ENCODE results near the gene ITPK1. TPM values are rescaled to one million over a fixed set of nuclear protein-coding genes. Genes with fewer than 3 reads are reported as not detected.

The ITPK1 gene
- total RNA-seq, 4 donors from 2014 or later: 108 to 221 (median 138) TPM

DNA sequence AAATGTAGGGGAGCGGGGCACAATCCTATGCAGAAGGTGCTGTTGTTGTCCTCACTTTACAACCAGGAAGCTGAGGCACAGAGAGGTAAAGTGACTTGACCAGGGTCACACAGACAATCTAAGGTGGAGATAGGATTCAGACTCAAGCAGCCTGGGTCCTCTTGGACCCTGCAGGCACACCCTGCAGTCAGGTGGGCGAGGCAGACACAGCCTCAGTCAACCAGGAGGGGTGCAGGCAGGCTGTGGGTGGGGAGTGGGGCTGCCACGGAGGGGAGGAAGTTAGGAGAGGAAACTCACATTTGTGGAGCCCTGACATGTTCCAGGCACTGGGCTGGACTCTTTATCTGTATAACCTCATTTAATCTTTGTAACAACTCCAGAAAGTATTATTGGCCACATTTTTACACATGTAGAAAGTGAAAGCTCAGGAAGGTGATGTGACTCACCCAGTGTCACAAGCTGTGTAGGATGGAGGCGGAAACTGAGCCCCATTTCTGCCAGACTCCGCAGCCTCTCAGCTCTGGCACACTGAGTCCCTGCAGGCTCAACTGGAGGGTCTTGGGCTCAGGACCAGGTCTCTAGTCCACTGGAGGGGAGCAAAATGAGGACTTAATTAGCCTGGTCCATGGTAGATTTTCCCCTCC is 217.7 kb downstream of the ITPK1 start:
- Histone ChIP-seq H3K9me3 (peaks cover 0 to 13% (median 2%) of the 10 kb centered on the region in 4 donors), H3K4me3 (no peak overlapping the region), H3K36me3 (no peaks in the 10 kb centered on the region), H3K27me3 (peaks cover 0 to 62% (median 6%) of the 10 kb centered on the region in 4 donors), H3K27ac (replicated peaks in 1 of 4) (no peak overlapping the region), H3K4me1 (no peaks in the 10 kb centered on the region)
- no peak for DNase-seq (ENCODE audit: extremely low spot score)
- WGBS: 68% methylated on average over 5 of the region's 5 CpGs
- TF ChIP-seq POLR2A (IDR thresholded peaks at IDR 0.05; ENCODE audit: low read depth) (no peak), POLR2AphosphoS5 (IDR thresholded peaks at IDR 0.05) (no peak), EP300 (IDR thresholded peaks at IDR 0.05) (no peak)
- TF ChIP-seq, protein P1, sequence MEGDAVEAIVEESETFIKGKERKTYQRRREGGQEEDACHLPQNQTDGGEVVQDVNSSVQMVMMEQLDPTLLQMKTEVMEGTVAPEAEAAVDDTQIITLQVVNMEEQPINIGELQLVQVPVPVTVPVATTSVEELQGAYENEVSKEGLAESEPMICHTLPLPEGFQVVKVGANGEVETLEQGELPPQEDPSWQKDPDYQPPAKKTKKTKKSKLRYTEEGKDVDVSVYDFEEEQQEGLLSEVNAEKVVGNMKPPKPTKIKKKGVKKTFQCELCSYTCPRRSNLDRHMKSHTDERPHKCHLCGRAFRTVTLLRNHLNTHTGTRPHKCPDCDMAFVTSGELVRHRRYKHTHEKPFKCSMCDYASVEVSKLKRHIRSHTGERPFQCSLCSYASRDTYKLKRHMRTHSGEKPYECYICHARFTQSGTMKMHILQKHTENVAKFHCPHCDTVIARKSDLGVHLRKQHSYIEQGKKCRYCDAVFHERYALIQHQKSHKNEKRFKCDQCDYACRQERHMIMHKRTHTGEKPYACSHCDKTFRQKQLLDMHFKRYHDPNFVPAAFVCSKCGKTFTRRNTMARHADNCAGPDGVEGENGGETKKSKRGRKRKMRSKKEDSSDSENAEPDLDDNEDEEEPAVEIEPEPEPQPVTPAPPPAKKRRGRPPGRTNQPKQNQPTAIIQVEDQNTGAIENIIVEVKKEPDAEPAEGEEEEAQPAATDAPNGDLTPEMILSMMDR (IDR thresholded peaks at IDR 0.05): no peak
- intact Hi-C loops (cut with DNase I): no loop called here

DNA sequence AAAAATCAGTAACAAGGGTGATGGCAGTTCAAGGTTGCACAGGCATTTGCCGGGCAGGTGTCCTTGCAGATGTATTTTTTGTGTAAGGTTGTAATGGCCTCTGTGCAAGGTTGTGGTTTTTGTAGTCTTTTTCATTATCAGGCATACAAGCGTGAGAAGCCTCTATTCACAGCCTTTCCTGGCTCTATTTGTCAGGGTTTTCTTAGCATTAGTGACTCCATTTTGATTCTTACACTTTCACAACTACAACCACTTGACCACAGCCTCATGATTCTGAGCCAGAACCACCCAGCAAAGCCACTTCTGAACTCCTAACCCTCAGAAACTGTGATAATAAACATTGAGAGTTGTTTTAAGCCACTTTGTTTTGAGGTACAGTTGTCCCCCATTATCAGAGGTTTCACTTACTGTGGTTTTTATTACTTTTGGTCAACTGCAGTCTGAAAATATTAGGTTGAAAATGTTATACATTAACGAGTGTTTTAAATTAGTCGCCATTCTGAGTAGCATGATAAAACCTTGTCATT is 220.3 kb downstream of the ITPK1 start:
- H3K4me3 ChIP-seq: no peak overlapping the region
- peaks cover 0 to 23% (median 8%) of the 10 kb centered on the region in 4 donors for H3K9me3 ChIP-seq
- intact Hi-C loops (cut with DNase I): no loop called here
- H3K36me3 ChIP-seq: no peaks in the 10 kb centered on the region
- no peak overlapping the region for H3K27ac ChIP-seq (replicated peaks in 1 of 4)
- DNase-seq (ENCODE audit: extremely low spot score): no peak
- H3K27me3 ChIP-seq: peaks cover 0 to 38% (median 4%) of the 10 kb centered on the region in 4 donors
- 92% methylated on average over 4 of the region's 4 CpGs for WGBS
- no peaks in the 10 kb centered on the region for H3K4me1 ChIP-seq
- TF ChIP-seq, protein P1 (IDR thresholded peaks at IDR 0.05): no peak
- TF ChIP-seq POLR2AphosphoS5 (IDR thresholded peaks at IDR 0.05): no peak
- TF ChIP-seq POLR2A (IDR thresholded peaks at IDR 0.05; ENCODE audit: low read depth): no peak
- TF ChIP-seq EP300 (IDR thresholded peaks at IDR 0.05): no peak

DNA sequence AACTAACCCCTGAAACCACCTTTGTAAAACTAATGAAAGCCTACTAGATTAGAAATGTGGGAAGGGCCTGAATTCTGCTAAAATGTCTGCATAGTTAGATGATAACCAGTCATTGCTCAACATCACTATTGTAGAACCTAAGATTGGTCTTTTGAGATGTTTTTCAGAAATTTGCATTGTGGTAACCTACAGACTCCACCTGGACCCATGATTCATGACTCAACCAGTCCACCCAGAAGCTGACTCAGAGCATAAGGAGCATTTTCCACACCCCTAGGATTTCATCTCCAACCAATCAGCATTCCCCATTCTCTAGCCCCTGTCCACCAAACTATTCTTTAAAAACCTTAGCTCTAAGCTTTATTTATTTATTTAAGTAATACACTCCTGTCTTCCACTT is 223.1 kb downstream of the ITPK1 start:
- TF ChIP-seq POLR2AphosphoS5 (IDR thresholded peaks at IDR 0.05): no peak
- TF ChIP-seq, protein P1 (IDR thresholded peaks at IDR 0.05): no peak
- TF ChIP-seq EP300 (IDR thresholded peaks at IDR 0.05): no peak
- no peak for TF ChIP-seq POLR2A (IDR thresholded peaks at IDR 0.05; ENCODE audit: low read depth)
- Histone ChIP-seq H3K9me3 (peaks cover 0 to 23% (median 8%) of the 10 kb centered on the region in 4 donors), H3K36me3 (no peaks in the 10 kb centered on the region), H3K4me1 (no peaks in the 10 kb centered on the region), H3K27me3 (peaks cover 0 to 10% (median 3%) of the 10 kb centered on the region in 4 donors), H3K4me3 (no peak overlapping the region), H3K27ac (replicated peaks in 1 of 4) (no peak overlapping the region)
- DNase-seq (ENCODE audit: extremely low spot score): no peak
- intact Hi-C loops (cut with DNase I): no loop called here

DNA sequence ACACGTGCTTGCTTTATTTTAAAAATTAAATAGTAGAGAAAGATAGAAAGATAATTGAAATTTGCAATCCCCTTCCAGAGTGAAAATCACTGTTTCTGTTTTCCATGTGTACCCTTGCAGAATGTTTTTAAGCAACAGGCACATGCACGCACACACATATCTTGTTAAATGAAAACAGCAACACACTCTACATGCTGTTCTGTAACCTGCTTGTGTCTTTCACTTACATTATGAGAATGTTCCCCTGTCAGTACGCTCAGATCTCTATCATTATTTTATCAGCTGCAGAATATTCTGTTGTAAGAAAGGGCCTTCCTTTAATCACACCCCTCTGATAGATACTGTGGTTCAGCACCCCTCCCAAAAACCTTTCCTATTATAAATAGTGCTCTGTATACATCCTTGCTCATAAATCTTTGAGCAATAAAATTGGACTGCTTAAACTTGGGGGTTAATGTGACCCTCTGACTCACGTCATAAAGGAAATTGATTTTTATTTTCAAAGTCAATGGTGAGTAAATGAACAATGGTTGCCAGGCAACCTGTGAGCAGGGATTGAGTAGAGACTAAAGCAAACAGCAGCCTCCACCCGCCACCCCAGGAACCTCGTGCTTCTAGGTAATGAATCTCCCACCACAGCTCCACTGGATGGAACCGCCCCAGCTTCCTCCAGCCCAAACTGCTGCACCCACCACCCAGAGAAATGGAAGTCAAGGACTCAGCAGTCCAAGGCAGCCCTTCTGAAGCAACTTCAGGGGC is 224.7 kb downstream of the ITPK1 start:
- no peak for DNase-seq (ENCODE audit: extremely low spot score)
- H3K4me1 ChIP-seq: no peaks in the 10 kb centered on the region
- no peaks in the 10 kb centered on the region for H3K27me3 ChIP-seq
- TF ChIP-seq EP300 (IDR thresholded peaks at IDR 0.05) (no peak), POLR2AphosphoS5 (IDR thresholded peaks at IDR 0.05) (no peak), POLR2A (IDR thresholded peaks at IDR 0.05; ENCODE audit: low read depth) (no peak)
- TF ChIP-seq, protein P1 (IDR thresholded peaks at IDR 0.05): no peak
- peaks cover 0 to 23% (median 8%) of the 10 kb centered on the region in 4 donors for H3K9me3 ChIP-seq
- intact Hi-C loops (cut with DNase I): no loop called here
- no peaks in the 10 kb centered on the region for H3K36me3 ChIP-seq
- WGBS: 51% methylated on average over 7 of the region's 7 CpGs
- H3K4me3 ChIP-seq: no peak overlapping the region
- H3K27ac ChIP-seq (replicated peaks in 1 of 4): no peak overlapping the region

All from esophagus muscularis mucosa (tissue), 4 donors.